Nephron (organoid): Measurements from ENCODE around the gene B3GALT2.

Experiments used
- H3K27ac Mint-ChIP-seq, 3 experiments: 2 replicates each; pipeline ENCODE4 v1.8.0; 2020; ENCODE audit warnings: mixed read lengths in 3 of 3, mild to moderate bottlenecking in 2 of 3, moderate library complexity in 1 of 3
- H3K27me3 Mint-ChIP-seq: 2 replicates; pipeline ENCODE4 v1.8.0; 2021; ENCODE audit warnings: low read depth, mild to moderate bottlenecking, moderate library complexity, mixed read lengths
- H3K36me3 Mint-ChIP-seq: 2 replicates; pipeline ENCODE4 v1.8.0; 2020; ENCODE audit warnings: low read depth, mixed read lengths
- H3K4me1 Mint-ChIP-seq: 2 replicates; pipeline ENCODE4 v1.8.0; 2020; ENCODE audit warnings: mixed read lengths
- H3K4me3 Mint-ChIP-seq, 3 experiments: 2 replicates each; pipeline ENCODE4 v1.8.0; 2020; ENCODE audit warnings: mild to moderate bottlenecking in 3 of 3, mixed read lengths in 3 of 3, moderate library complexity in 2 of 3
- H3K9me3 Mint-ChIP-seq: 2 replicates; pipeline ENCODE4 v1.8.0; 2020; ENCODE audit warnings: mixed read lengths
- CTCF ChIP-seq, 3 experiments: fragments of 200-600 bp; sonication (generic); IDR thresholded peaks; one replicate each; pipeline ENCODE4 v1.5.0; 2021; ENCODE audit warnings: antibody characterized with exemption in 3 of 3; ENCODE audit not compliant: unreplicated experiment in 3 of 3

B3GALT2 gene

GRCh38 chr1:193131266-193131860, 55.0 kb downstream of the B3GALT2 start:
- H3K27ac Mint-ChIP-seq = no peak overlapping the region
- no peaks in the 10 kb centered on the region for H3K4me1 Mint-ChIP-seq
- H3K27me3 Mint-ChIP-seq = no peaks in the 10 kb centered on the region
- peaks cover 65% of the 10 kb centered on the region for H3K36me3 Mint-ChIP-seq
- H3K4me3 Mint-ChIP-seq = no peak overlapping the region
- no peak for TF ChIP-seq CTCF (IDR thresholded peaks at IDR 0.05; ENCODE audit: unreplicated experiment in 3 of 3)
- no peaks in the 10 kb centered on the region for H3K9me3 Mint-ChIP-seq
